ENCODE measurements around the gene ACP3.

DNA sequence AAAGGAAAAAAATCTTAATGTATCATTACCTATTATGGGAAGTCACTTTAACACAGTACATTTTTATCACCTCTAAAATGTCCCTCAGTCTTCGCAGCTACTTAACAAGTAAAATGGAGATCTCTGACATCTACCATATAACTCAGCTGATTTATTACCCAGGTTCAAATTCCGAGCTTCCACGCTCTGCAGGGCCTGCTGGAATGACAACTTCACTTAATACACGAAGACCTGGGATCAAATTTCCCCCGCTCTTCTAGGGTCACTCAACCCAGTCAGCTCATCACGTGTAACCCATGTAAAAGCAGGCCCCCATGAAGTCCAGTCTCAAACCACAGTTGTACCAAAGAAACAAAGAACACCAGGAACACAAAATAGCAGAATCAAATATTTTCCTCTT, 44.2 kb upstream of the ACP3 start:
- no peak for TF ChIP-seq SUZ12 (IDR thresholded peaks at IDR 0.05; ENCODE audit: extremely low read depth, insufficient read depth, insufficient read length)
- TF ChIP-seq YY1 (IDR thresholded peaks at IDR 0.05; ENCODE audit: insufficient read depth, insufficient read length): no peak
- no peak for TF ChIP-seq ZNF274 (IDR thresholded peaks at IDR 0.05; ENCODE audit: low read depth, low read length)
